ENCODE measurements around the gene ENOX2.

GRCh38 chrX:130714135-130714534 is 188.9 kb downstream of the ENOX2 start:
- TF ChIP-seq POLR2A (IDR thresholded peaks at IDR 0.05; ENCODE audit: low read depth, low read length) (no peak), PAX5 (IDR thresholded peaks at IDR 0.05; ENCODE audit: insufficient read depth, low read length, severe bottlenecking) (no peak)
